H1 (cell line): ENCODE data around the gene PREX1. TPM values are rescaled to one million over a fixed set of nuclear protein-coding genes. Genes with fewer than 3 reads are reported as not detected.

Experiments used
- ATF3 ChIP-seq: IDR thresholded peaks from 2 replicates; pipeline ENCODE4 v1.6.1; 2011; ENCODE audit warnings: low read depth, mild to moderate bottlenecking, low read length; ENCODE audit not compliant: insufficient read depth
- polyA plus RNA-seq, 7 experiments: library from polyadenylated mRNA; depleted of rRNA in 3 of 7; stranded (reverse) in 5 of 7; unstranded in 2 of 7; fragments of >200 nt in 5 of 7; fragments of 200-250 nt in 2 of 7; gene quantifications; 1 replicate in 5 of 7; 2 replicates in 1 of 7; 4 replicates in 1 of 7; pipeline versions ENCODE4 v1.2.1 to v1.2.3, GENCODE V29; 2011 to 2013; ENCODE audit warnings: missing spikeins in 2 of 7, mixed read lengths in 2 of 7
- total RNA-seq: library from RNA; stranded (reverse); fragmentation: NEBNext Ultra II Directional; extraction: Animal tissue kit (Norgen Biotek cat#: 25700); gene quantifications from 2 replicates; pipeline ENCODE4 v1.2.1, GENCODE V29; 2021

Gene PREX1
- total and polyA plus RNA-seq, 2 of the 8 experiments (the other 6 are each of a cell fraction or from before 2014, with no cell fraction given) = 10.7 to 12.8 TPM

- TF ChIP-seq ATF3 = no peak
These were observed 211.3 kb downstream of the PREX1 start (continued) for GRCh38 chr20:48616481-48616880.
